HG03103 (cell line): ENCODE measurements around the gene TRAPPC11.

ENCODE experiments used
- ATAC-seq: cut with Tn5 transposase; IDR thresholded peaks from one replicate; pipeline ENCODE4 v1.9.1; 2021; ENCODE audit warnings: low read depth; ENCODE audit not compliant: unreplicated experiment

TRAPPC11 gene

GRCh38 chr4:183755596-183755995, 96.5 kb downstream of the TRAPPC11 start:
- ATAC-seq: no peak

- no peak for ATAC-seq
Observed at GRCh38 chr4:183757060-183757459, 98.0 kb downstream of the TRAPPC11 start.

GRCh38 chr4:183758061-183758757, 99.1 kb downstream of the TRAPPC11 start:
- ATAC-seq: no peak

- ATAC-seq: no peak
Observed at GRCh38 chr4:183758758-183759447, 99.8 kb downstream of the TRAPPC11 start.

GRCh38 chr4:183760326-183760725, 101.2 kb downstream of the TRAPPC11 start:
- ATAC-seq: no peak
